Measurements from ENCODE around the gene HOXD3. TPM values are rescaled to one million over a fixed set of nuclear protein-coding genes. Genes with fewer than 3 reads are reported as not detected.
A peak's percentile ranks its signal among the peaks of the same experiment; 100 is the strongest.

HOXD3 gene
- total RNA-seq, 1 donor from 2014 or later = not detected

GRCh38 chr2:176189681-176190641 is 32.9 kb downstream of the HOXD3 start:
- no peaks in the 10 kb centered on the region for H3K9me3 Mint-ChIP-seq (ENCODE audit: low read depth)
- H3K4me1 Mint-ChIP-seq (ENCODE audit: low read depth) = peaks cover 8% of the 10 kb centered on the region
- H3K27ac Mint-ChIP-seq = peak overlapping the region; percentile 16
- H3K36me3 Mint-ChIP-seq (ENCODE audit: insufficient read depth) = no peaks in the 10 kb centered on the region
- H3K4me3 Mint-ChIP-seq (ENCODE audit: low read depth) = peak overlapping the region; percentile 29
- TF ChIP-seq CTCF (IDR thresholded peaks at IDR 0.05; ENCODE audit: unreplicated experiment) = no peak
- H3K27me3 Mint-ChIP-seq = peaks cover 87% of the 10 kb centered on the region
- DNase-seq (ENCODE audit: low spot score, unreplicated experiment) = no peak

- no peak for DNase-seq (ENCODE audit: low spot score, unreplicated experiment)
- H3K4me3 Mint-ChIP-seq (ENCODE audit: low read depth) = no peak overlapping the region
- no peaks in the 10 kb centered on the region for H3K9me3 Mint-ChIP-seq (ENCODE audit: low read depth)
- H3K4me1 Mint-ChIP-seq (ENCODE audit: low read depth) = peaks cover 8% of the 10 kb centered on the region
- H3K27me3 Mint-ChIP-seq = peaks cover 80% of the 10 kb centered on the region
- no peaks in the 10 kb centered on the region for H3K36me3 Mint-ChIP-seq (ENCODE audit: insufficient read depth)
- H3K27ac Mint-ChIP-seq = no peak overlapping the region
- no peak for TF ChIP-seq CTCF (IDR thresholded peaks at IDR 0.05; ENCODE audit: unreplicated experiment)
Measured at GRCh38 chr2:176192351-176192750, 35.2 kb downstream of the HOXD3 start.

GRCh38 chr2:176193048-176193447 is 35.9 kb downstream of the HOXD3 start:
- Mint-ChIP-seq H3K27me3 (peaks cover 78% of the 10 kb centered on the region), H3K4me1 (ENCODE audit: low read depth) (peaks cover 4% of the 10 kb centered on the region), H3K4me3 (ENCODE audit: low read depth) (no peak overlapping the region), H3K36me3 (ENCODE audit: insufficient read depth) (no peaks in the 10 kb centered on the region), H3K9me3 (ENCODE audit: low read depth) (no peaks in the 10 kb centered on the region), H3K27ac (no peak overlapping the region)
- no peak for TF ChIP-seq CTCF (IDR thresholded peaks at IDR 0.05; ENCODE audit: unreplicated experiment)
- DNase-seq (ENCODE audit: low spot score, unreplicated experiment) = no peak

GRCh38 chr2:176199902-176200301 is 42.8 kb downstream of the HOXD3 start:
- no peaks in the 10 kb centered on the region for H3K9me3 Mint-ChIP-seq (ENCODE audit: low read depth)
- no peak overlapping the region for H3K4me3 Mint-ChIP-seq (ENCODE audit: low read depth)
- H3K27ac Mint-ChIP-seq = no peak overlapping the region
- no peaks in the 10 kb centered on the region for H3K36me3 Mint-ChIP-seq (ENCODE audit: insufficient read depth)
- no peak for TF ChIP-seq CTCF (IDR thresholded peaks at IDR 0.05; ENCODE audit: unreplicated experiment)
- DNase-seq (ENCODE audit: low spot score, unreplicated experiment) = no peak
- peaks cover 34% of the 10 kb centered on the region for H3K27me3 Mint-ChIP-seq
- H3K4me1 Mint-ChIP-seq (ENCODE audit: low read depth) = no peaks in the 10 kb centered on the region

DNA sequence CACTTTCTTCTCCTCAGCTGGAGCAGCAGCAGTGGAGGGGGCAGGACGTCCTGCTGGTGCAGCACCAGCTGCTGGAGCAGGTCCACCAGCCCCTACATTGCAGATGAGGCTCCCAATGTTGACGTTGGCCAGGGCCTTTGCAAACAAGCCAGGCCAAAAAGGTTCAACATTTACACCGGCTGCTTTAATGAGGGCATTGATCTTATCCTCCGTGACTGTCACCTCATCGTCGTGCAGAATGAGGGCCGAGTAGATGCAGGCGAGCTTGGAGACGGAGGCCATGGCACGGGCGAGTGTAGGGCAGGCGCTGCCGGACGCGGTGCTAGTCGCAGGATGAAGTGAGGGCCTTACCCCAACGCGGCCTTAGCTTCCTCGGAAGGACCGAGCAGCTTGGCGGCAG is 43.9 kb downstream of the HOXD3 start:
- Mint-ChIP-seq H3K9me3 (ENCODE audit: low read depth) (no peaks in the 10 kb centered on the region), H3K27ac (no peak overlapping the region), H3K4me1 (ENCODE audit: low read depth) (no peaks in the 10 kb centered on the region), H3K4me3 (ENCODE audit: low read depth) (no peak overlapping the region), H3K27me3 (peaks cover 31% of the 10 kb centered on the region), H3K36me3 (ENCODE audit: insufficient read depth) (no peaks in the 10 kb centered on the region)
- TF ChIP-seq CTCF (IDR thresholded peaks at IDR 0.05; ENCODE audit: unreplicated experiment) = no peak
- DNase-seq (ENCODE audit: low spot score, unreplicated experiment) = no peak
